ENCODE results near the gene SOX9. TPM values are rescaled to one million over a fixed set of nuclear protein-coding genes. Genes with fewer than 3 reads are reported as not detected.

SOX9 gene
- total RNA-seq, 1 experiment from 2014 or later = 1.3 TPM

DNA sequence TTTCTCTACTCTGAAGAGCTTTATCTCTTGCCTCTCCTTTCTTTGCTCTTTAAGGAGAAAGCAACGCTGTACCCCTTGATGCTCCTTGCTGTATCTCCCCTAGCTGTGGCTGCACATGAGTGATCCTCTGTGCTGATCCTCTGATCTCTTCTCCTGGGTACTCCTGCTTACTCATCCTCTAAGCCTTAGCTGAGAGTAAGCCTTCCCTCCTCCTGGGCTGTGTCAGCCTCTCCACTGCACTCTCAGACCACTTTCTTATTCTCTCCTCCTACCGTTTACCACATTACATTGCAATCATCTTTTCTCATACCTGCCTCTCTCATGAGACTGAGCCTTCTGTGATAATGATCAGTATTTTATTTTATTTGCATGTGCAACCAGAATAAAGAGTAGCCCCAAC, 25.1 kb downstream of the SOX9 start:
- DNase-seq = no peak
- Histone ChIP-seq H2BK12ac (ENCODE audit: insufficient read length, low read depth, low read length) (no peak overlapping the region), H3K4ac (ENCODE audit: low read depth, low read length) (no peak overlapping the region), H4K20me1 (ENCODE audit: control insufficient read depth, insufficient read depth, insufficient read length) (no peaks in the 10 kb centered on the region), H3K4me2 (ENCODE audit: insufficient read depth, insufficient read length, low read length) (no peak overlapping the region), H3K14ac (ENCODE audit: insufficient read depth, low read length) (no peak overlapping the region), H3K9me3 (ENCODE audit: control insufficient read depth, low read depth, low read length) (no peaks in the 10 kb centered on the region), H2BK15ac (ENCODE audit: low read depth, low read length) (no peak overlapping the region), H2AFZ (ENCODE audit: low read length) (no peak overlapping the region), H3K79me2 (ENCODE audit: insufficient read depth, low read length) (no peaks in the 10 kb centered on the region), H3K79me1 (ENCODE audit: insufficient read depth, low read depth, low read length, poor library complexity, severe bottlenecking) (no peaks in the 10 kb centered on the region), H4K91ac (ENCODE audit: insufficient read length, low read depth, low read length) (no peak overlapping the region), H4K5ac (ENCODE audit: insufficient read length, low read depth, low read length) (no peak overlapping the region), H3K23me2 (ENCODE audit: insufficient read length, low read depth, low read length, poor library complexity, severe bottlenecking) (no peaks in the 10 kb centered on the region), H2BK20ac (ENCODE audit: low read depth, low read length, poor library complexity, severe bottlenecking) (no peak overlapping the region), H3K56ac (ENCODE audit: insufficient read length, low read depth, low read length) (no peak overlapping the region), H3K9ac (ENCODE audit: extremely low read depth, insufficient read length, low read length) (no peak overlapping the region), H2AK5ac (ENCODE audit: insufficient read length, low read length) (no peak overlapping the region), H3K4me1 (ENCODE audit: insufficient read depth, low read length) (peaks cover 4% of the 10 kb centered on the region; the same call in 1 of the 2 replicates), H3K23ac (ENCODE audit: insufficient read length, low read depth, low read length) (no peak overlapping the region), H4K8ac (replicated peaks; ENCODE audit: insufficient read length, low read depth, low read length) (no peak overlapping the region), H2BK5ac (ENCODE audit: insufficient read length, low read length) (no peak overlapping the region), H3K27me3 (ENCODE audit: insufficient read depth, low read length) (no peaks in the 10 kb centered on the region), H2BK120ac (ENCODE audit: low read depth, low read length, poor library complexity, severe bottlenecking) (no peak overlapping the region), H3T11ph (ENCODE audit: low read length) (no peak overlapping the region), H3K27ac (ENCODE audit: insufficient read length, low read depth, low read length) (no peak overlapping the region), H3K18ac (ENCODE audit: insufficient read length, low read depth, low read length) (no peak overlapping the region)
- Mint-ChIP-seq H3K9me3 (peaks cover 0 to 3% of the 10 kb centered on the region in 2 experiments; a peak in 1 of 5 replicates), H3K4me3 (no peak overlapping the region), H3K36me3 (ENCODE audit: insufficient read depth in 1 of 3, low read depth in 3 of 3) (no peaks in the 10 kb centered on the region; a peak in 2 of 7 replicates), H3K27me3 (ENCODE audit: low read depth) (peaks cover 9% of the 10 kb centered on the region), H3K27ac (no peak overlapping the region), H3K4me1 (peaks cover 21 to 32% of the 10 kb centered on the region in 2 experiments)
- no CpG with 5 or more reads among the region's 2 CpGs for WGBS (ENCODE audit: extremely low coverage, insufficient read length, low lambda C conversion rate)
- TF ChIP-seq, protein P1, sequence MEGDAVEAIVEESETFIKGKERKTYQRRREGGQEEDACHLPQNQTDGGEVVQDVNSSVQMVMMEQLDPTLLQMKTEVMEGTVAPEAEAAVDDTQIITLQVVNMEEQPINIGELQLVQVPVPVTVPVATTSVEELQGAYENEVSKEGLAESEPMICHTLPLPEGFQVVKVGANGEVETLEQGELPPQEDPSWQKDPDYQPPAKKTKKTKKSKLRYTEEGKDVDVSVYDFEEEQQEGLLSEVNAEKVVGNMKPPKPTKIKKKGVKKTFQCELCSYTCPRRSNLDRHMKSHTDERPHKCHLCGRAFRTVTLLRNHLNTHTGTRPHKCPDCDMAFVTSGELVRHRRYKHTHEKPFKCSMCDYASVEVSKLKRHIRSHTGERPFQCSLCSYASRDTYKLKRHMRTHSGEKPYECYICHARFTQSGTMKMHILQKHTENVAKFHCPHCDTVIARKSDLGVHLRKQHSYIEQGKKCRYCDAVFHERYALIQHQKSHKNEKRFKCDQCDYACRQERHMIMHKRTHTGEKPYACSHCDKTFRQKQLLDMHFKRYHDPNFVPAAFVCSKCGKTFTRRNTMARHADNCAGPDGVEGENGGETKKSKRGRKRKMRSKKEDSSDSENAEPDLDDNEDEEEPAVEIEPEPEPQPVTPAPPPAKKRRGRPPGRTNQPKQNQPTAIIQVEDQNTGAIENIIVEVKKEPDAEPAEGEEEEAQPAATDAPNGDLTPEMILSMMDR (conservative IDR thresholded peaks at IDR 0.05) = no peak
